ENCODE measurements around the gene ZDBF2.
"Not testable (repeated sequence)": the region's sequence is repeated elsewhere in the genome, so short reads cannot be mapped to it uniquely, and the experiment has no call there.

ZDBF2 gene

DNA sequence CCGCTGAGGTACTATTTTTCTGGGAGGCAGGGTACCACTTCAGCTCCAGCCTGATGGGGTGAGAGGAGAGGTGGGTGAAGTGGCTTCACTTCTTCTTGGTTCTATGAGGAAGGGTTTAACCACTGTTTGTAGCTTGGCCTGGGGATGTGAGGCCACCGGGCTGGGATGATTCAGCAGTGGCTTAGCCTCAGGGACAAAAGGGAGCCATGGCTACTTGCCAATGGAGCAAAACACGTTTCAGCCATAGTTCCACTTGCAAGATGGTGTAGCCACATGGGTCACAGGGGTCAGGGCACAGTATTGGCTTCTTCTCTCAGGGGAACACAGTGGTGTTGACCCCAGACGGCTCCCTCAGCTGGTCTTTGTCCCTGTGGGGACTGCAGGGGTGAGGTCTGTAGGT, 14.9 kb downstream of the ZDBF2 start:
- Histone ChIP-seq H2BK12ac (ENCODE audit: low read length) (no peak overlapping the region), H3K4me2 (ENCODE audit: insufficient read depth, low read length, poor library complexity, severe bottlenecking) (no peak overlapping the region), H4K91ac (ENCODE audit: low read depth, low read length, poor library complexity) (no peak overlapping the region), H2BK15ac (ENCODE audit: low read length) (no peak overlapping the region), H4K8ac (ENCODE audit: low read depth, low read length) (no peak overlapping the region), H3K4ac (ENCODE audit: low read length) (no peak overlapping the region), H3K4me1 (ENCODE audit: control insufficient read depth in 2 of 2, insufficient read depth in 1 of 2, low read depth in 1 of 2, low read length in 2 of 2) (no peaks in the 10 kb centered on the region), H3K4me3 (ENCODE audit: low read length in 2 of 2) (no peak overlapping the region), H2BK120ac (ENCODE audit: low read depth, low read length) (no peak overlapping the region), H2AK5ac (ENCODE audit: low read depth, low read length) (no peak overlapping the region), H3K27ac (replicated peaks; ENCODE audit: low read length) (no peak overlapping the region), H3K14ac (ENCODE audit: low read length) (no peak overlapping the region), H3K36me3 (replicated peaks in 1 of 2; ENCODE audit: control insufficient read depth in 2 of 2, insufficient read depth in 2 of 2, low read length in 2 of 2) (peaks cover 11 to 50% of the 10 kb centered on the region in 2 donors), H3K23ac (ENCODE audit: low read depth, low read length, poor library complexity) (no peak overlapping the region), H3K27me3 (ENCODE audit: control insufficient read depth in 3 of 3, insufficient read depth in 3 of 3, low read depth in 1 of 3, low read length in 3 of 3) (no peaks in the 10 kb centered on the region), H2BK5ac (ENCODE audit: low read length) (no peak overlapping the region), H3K9ac (ENCODE audit: low read depth, low read length, poor library complexity) (no peak overlapping the region), H3K18ac (ENCODE audit: low read length) (no peak overlapping the region), H3K79me1 (ENCODE audit: low read depth, low read length) (peaks cover 11% of the 10 kb centered on the region), H3K9me3 (replicated peaks in 1 of 2; ENCODE audit: control insufficient read depth in 2 of 2, insufficient read depth in 1 of 2, low read depth in 1 of 2, low read length in 2 of 2) (peaks cover 19 to 53% of the 10 kb centered on the region in 2 donors), H2AFZ (ENCODE audit: low read length) (no peak overlapping the region)
- no CpG with 5 or more reads among the region's 4 CpGs for WGBS, 2 donors (ENCODE audit: extremely low coverage in 2 of 2, insufficient read length in 2 of 2, insufficient replicate concordance in 1 of 2)
- DNase-seq (ENCODE audit: low spot score) = no peak

DNA sequence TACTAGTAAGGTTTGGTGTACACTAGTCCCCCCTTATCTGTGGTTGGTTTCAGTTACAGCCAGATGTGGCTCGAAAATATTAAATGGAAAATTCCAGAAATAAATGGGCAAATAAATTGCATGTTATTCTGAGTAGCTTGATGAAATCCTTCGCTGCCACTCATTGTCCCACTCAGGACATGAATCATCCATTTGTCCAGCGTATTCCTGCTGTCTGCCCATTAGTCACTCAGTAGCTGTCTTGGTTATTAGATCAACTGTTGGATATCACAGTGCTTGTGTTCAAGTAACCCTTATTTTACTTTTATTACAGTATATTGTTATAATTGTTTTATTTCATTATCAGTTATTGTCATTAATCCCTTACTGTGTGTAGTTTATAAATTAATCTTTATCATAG, 21.7 kb downstream of the ZDBF2 start:
- no peaks in the 10 kb centered on the region for H3K4me1 ChIP-seq (ENCODE audit: control insufficient read depth in 2 of 2, insufficient read depth in 1 of 2, low read depth in 1 of 2, low read length in 2 of 2)
- no peak overlapping the region for H3K4me2 ChIP-seq (ENCODE audit: insufficient read depth, low read length, poor library complexity, severe bottlenecking)
- H3K27me3 ChIP-seq (ENCODE audit: control insufficient read depth in 3 of 3, insufficient read depth in 3 of 3, low read depth in 1 of 3, low read length in 3 of 3) = no peaks in the 10 kb centered on the region
- no peak overlapping the region for H2AK5ac ChIP-seq (ENCODE audit: low read depth, low read length)
- H4K8ac ChIP-seq (ENCODE audit: low read depth, low read length) = no peak overlapping the region
- no peak for DNase-seq (ENCODE audit: low spot score)
- H3K9ac ChIP-seq (ENCODE audit: low read depth, low read length, poor library complexity) = no peak overlapping the region
- H3K9me3 ChIP-seq (replicated peaks in 1 of 2; ENCODE audit: control insufficient read depth in 2 of 2, insufficient read depth in 1 of 2, low read depth in 1 of 2, low read length in 2 of 2) = peaks cover 0 to 10% of the 10 kb centered on the region in 2 donors
- no peak overlapping the region for H2BK15ac ChIP-seq (ENCODE audit: low read length)
- H3K4ac ChIP-seq (ENCODE audit: low read length) = no peak overlapping the region
- no peak overlapping the region for H2BK12ac ChIP-seq (ENCODE audit: low read length)
- no peak overlapping the region for H3K4me3 ChIP-seq (ENCODE audit: low read length in 2 of 2)
- H3K27ac ChIP-seq (replicated peaks; ENCODE audit: low read length) = no peak overlapping the region
- H3K23ac ChIP-seq (ENCODE audit: low read depth, low read length, poor library complexity) = no peak overlapping the region
- WGBS, 2 donors (ENCODE audit: extremely low coverage in 2 of 2, insufficient read length in 2 of 2, insufficient replicate concordance in 1 of 2) = no CpG with 5 or more reads among the region's 3 CpGs
- no peak overlapping the region for H2BK120ac ChIP-seq (ENCODE audit: low read depth, low read length)
- no peak overlapping the region for H3K14ac ChIP-seq (ENCODE audit: low read length)
- no peak overlapping the region for H2BK5ac ChIP-seq (ENCODE audit: low read length)
- H4K91ac ChIP-seq (ENCODE audit: low read depth, low read length, poor library complexity) = no peak overlapping the region
- H3K36me3 ChIP-seq (replicated peaks in 1 of 2; ENCODE audit: control insufficient read depth in 2 of 2, insufficient read depth in 2 of 2, low read length in 2 of 2) = peaks cover 0 to 65% of the 10 kb centered on the region in 2 donors
- no peak overlapping the region for H3K18ac ChIP-seq (ENCODE audit: low read length)
- H3K79me1 ChIP-seq (ENCODE audit: low read depth, low read length) = no peaks in the 10 kb centered on the region
- no peak overlapping the region for H2AFZ ChIP-seq (ENCODE audit: low read length)

DNA sequence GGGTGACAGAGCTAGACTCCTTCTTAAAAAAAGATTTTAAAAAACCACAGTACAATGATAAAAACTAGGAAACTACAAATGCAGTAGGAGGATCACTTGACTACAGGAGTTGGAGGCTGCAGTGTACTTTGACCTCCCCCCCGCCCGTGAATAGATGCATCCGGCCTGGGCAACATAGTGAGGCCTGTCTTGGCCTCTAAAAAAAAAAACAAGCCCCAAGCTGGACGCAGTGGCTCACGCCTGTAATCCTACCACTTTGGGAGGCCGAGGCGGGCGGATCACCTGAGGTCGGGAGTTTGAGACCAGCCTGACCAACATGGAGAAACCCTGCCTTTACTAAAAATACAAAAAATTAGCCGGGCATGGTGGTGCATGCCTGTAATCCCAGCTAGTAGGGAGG, 25.1 kb downstream of the ZDBF2 start:
- H3K27ac ChIP-seq (replicated peaks; ENCODE audit: low read length); H3K9ac ChIP-seq (ENCODE audit: low read depth, low read length, poor library complexity); H2BK5ac ChIP-seq (ENCODE audit: low read length); H3K23ac ChIP-seq (ENCODE audit: low read depth, low read length, poor library complexity); H3K4me2 ChIP-seq (ENCODE audit: insufficient read depth, low read length, poor library complexity, severe bottlenecking); H2BK12ac ChIP-seq (ENCODE audit: low read length); DNase-seq (ENCODE audit: low spot score); H2AK5ac ChIP-seq (ENCODE audit: low read depth, low read length); H3K18ac ChIP-seq (ENCODE audit: low read length); H3K9me3 ChIP-seq (replicated peaks in 1 of 2; ENCODE audit: control insufficient read depth in 2 of 2, insufficient read depth in 1 of 2, low read depth in 1 of 2, low read length in 2 of 2); H3K4me3 ChIP-seq (ENCODE audit: low read length in 2 of 2); H3K27me3 ChIP-seq (ENCODE audit: control insufficient read depth in 3 of 3, insufficient read depth in 3 of 3, low read depth in 1 of 3, low read length in 3 of 3); H3K14ac ChIP-seq (ENCODE audit: low read length); H4K8ac ChIP-seq (ENCODE audit: low read depth, low read length); H4K91ac ChIP-seq (ENCODE audit: low read depth, low read length, poor library complexity); H2BK15ac ChIP-seq (ENCODE audit: low read length); H3K4me1 ChIP-seq (ENCODE audit: control insufficient read depth in 2 of 2, insufficient read depth in 1 of 2, low read depth in 1 of 2, low read length in 2 of 2); H3K4ac ChIP-seq (ENCODE audit: low read length); H2AFZ ChIP-seq (ENCODE audit: low read length); H3K79me1 ChIP-seq (ENCODE audit: low read depth, low read length); H2BK120ac ChIP-seq (ENCODE audit: low read depth, low read length): not testable (repeated sequence)
- peaks cover 0 to 58% of the 10 kb centered on the region in 2 donors for H3K36me3 ChIP-seq (replicated peaks in 1 of 2; ENCODE audit: control insufficient read depth in 2 of 2, insufficient read depth in 2 of 2, low read length in 2 of 2)
- no CpG with 5 or more reads among the region's 10 CpGs for WGBS, 2 donors (ENCODE audit: extremely low coverage in 2 of 2, insufficient read length in 2 of 2, insufficient replicate concordance in 1 of 2)

DNA sequence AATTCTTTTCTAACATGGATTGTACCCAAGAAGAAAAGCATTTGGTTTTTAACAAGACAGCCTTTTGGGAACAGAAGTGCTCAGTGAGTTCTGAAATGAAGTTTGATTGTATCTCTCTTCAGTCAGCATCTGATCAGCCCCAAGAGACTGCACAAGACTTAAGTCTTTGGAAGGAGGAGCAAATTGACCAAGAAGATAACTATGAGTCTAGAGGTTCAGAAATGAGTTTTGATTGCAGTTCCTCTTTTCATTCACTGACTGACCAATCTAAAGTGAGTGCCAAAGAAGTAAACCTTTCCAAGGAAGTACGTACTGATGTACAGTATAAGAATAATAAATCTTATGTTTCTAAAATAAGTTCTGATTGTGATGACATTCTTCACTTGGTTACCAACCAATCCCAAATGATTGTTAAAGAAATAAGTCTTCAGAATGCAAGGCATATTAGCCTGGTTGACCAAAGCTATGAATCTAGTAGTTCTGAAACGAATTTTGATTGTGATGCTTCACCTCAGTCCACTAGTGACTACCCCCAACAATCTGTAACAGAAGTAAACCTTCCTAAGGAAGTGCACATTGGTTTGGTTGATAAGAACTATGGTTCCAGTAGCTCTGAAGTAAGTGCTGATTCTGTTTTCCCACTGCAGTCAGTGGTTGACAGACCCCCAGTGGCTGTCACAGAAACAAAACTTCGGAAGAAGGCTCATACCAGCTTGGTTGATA, 31.2 kb downstream of the ZDBF2 start:
- WGBS, 2 donors (ENCODE audit: extremely low coverage in 2 of 2, insufficient read length in 2 of 2, insufficient replicate concordance in 1 of 2) = no CpG with 5 or more reads among the region's 3 CpGs
- Histone ChIP-seq H2BK5ac (ENCODE audit: low read length) (no peak overlapping the region), H3K4me1 (ENCODE audit: control insufficient read depth in 2 of 2, insufficient read depth in 1 of 2, low read depth in 1 of 2, low read length in 2 of 2) (no peaks in the 10 kb centered on the region), H3K79me1 (ENCODE audit: low read depth, low read length) (no peaks in the 10 kb centered on the region), H3K4me2 (ENCODE audit: insufficient read depth, low read length, poor library complexity, severe bottlenecking) (no peak overlapping the region), H3K14ac (ENCODE audit: low read length) (no peak overlapping the region), H3K36me3 (replicated peaks in 1 of 2; ENCODE audit: control insufficient read depth in 2 of 2, insufficient read depth in 2 of 2, low read length in 2 of 2) (peaks cover 3 to 74% of the 10 kb centered on the region in 2 donors), H3K9me3 (replicated peaks in 1 of 2; ENCODE audit: control insufficient read depth in 2 of 2, insufficient read depth in 1 of 2, low read depth in 1 of 2, low read length in 2 of 2) (peaks cover 0 to 6% of the 10 kb centered on the region in 2 donors), H2AK5ac (ENCODE audit: low read depth, low read length) (no peak overlapping the region), H3K18ac (ENCODE audit: low read length) (no peak overlapping the region), H2BK120ac (ENCODE audit: low read depth, low read length) (no peak overlapping the region), H3K27me3 (ENCODE audit: control insufficient read depth in 3 of 3, insufficient read depth in 3 of 3, low read depth in 1 of 3, low read length in 3 of 3) (no peaks in the 10 kb centered on the region), H2BK15ac (ENCODE audit: low read length) (no peak overlapping the region), H2BK12ac (ENCODE audit: low read length) (no peak overlapping the region), H3K4ac (ENCODE audit: low read length) (no peak overlapping the region), H3K4me3 (ENCODE audit: low read length in 2 of 2) (no peak overlapping the region), H2AFZ (ENCODE audit: low read length) (no peak overlapping the region), H3K23ac (ENCODE audit: low read depth, low read length, poor library complexity) (no peak overlapping the region), H4K91ac (ENCODE audit: low read depth, low read length, poor library complexity) (no peak overlapping the region), H3K9ac (ENCODE audit: low read depth, low read length, poor library complexity) (no peak overlapping the region), H3K27ac (replicated peaks; ENCODE audit: low read length) (no peak overlapping the region), H4K8ac (ENCODE audit: low read depth, low read length) (no peak overlapping the region)
- DNase-seq (ENCODE audit: low spot score) = no peak

Measured in neuronal stem cell (in vitro differentiated cells).